AG08395 (cell line): ENCODE data around the gene SLC6A19.

ENCODE experiments used
- DNase-seq: peaks from one replicate; pipeline ENCODE4 v3.0.0; 2012; ENCODE audit warnings: mixed read lengths, low spot score

Gene SLC6A19

GRCh38 chr5:1195916-1196315, 5.5 kb upstream of the SLC6A19 start:
- DNase-seq = no peak

- DNase-seq = no peak
Measured at GRCh38 chr5:1196562-1196961, 4.8 kb upstream of the SLC6A19 start.

GRCh38 chr5:1197876-1198666, 3.3 kb upstream of the SLC6A19 start:
- no peak for DNase-seq

GRCh38 chr5:1199340-1199648, 2.1 kb upstream of the SLC6A19 start:
- no peak for DNase-seq

GRCh38 chr5:1199649-1200494, 1.5 kb upstream of the SLC6A19 start:
- DNase-seq = no peak

- no peak for DNase-seq
Measured at GRCh38 chr5:1200495-1201326, 684 bp upstream of the SLC6A19 start.

GRCh38 chr5:1202026-1202797, 817 bp downstream of the SLC6A19 start:
- no peak for DNase-seq

- DNase-seq = no peak
Measured at GRCh38 chr5:1202798-1203185, 1.4 kb downstream of the SLC6A19 start.

- DNase-seq = no peak
Measured at GRCh38 chr5:1203311-1203967, 2.0 kb downstream of the SLC6A19 start.

- no peak for DNase-seq
Measured at GRCh38 chr5:1203968-1204692, 2.7 kb downstream of the SLC6A19 start.

- peak; percentile 27 for DNase-seq
Measured at GRCh38 chr5:1204693-1205242, 3.4 kb downstream of the SLC6A19 start.

GRCh38 chr5:1205255-1206180, 4.1 kb downstream of the SLC6A19 start:
- no peak for DNase-seq

GRCh38 chr5:1206521-1207412, 5.4 kb downstream of the SLC6A19 start:
- DNase-seq = no peak

- no peak for DNase-seq
Measured at GRCh38 chr5:1207555-1207954, 6.2 kb downstream of the SLC6A19 start.

- DNase-seq = no peak
Measured at GRCh38 chr5:1208221-1208742, 6.9 kb downstream of the SLC6A19 start.

GRCh38 chr5:1208743-1209488, 7.5 kb downstream of the SLC6A19 start:
- DNase-seq = peak; percentile 22

GRCh38 chr5:1209489-1209852, 8.1 kb downstream of the SLC6A19 start:
- DNase-seq = no peak
